Measurements from ENCODE around the gene KIAA1671. TPM values are rescaled to one million over a fixed set of nuclear protein-coding genes. Genes with fewer than 3 reads are reported as not detected.
A peak's percentile ranks its signal among the peaks of the same experiment; 100 is the strongest.

KIAA1671 gene
- total and polyA plus RNA-seq, 2 of the 13 experiments (the other 11 are each of a cell fraction or from before 2014, with no cell fraction given), result 13.5 to 13.6 TPM

- no peak for TF ChIP-seq ZBTB25 (CRISPR knock-in tag; IDR thresholded peaks at IDR 0.05)
- peak in 1 of 2 experiments; percentile 49; a peak in 1 of 4 replicates for TF ChIP-seq POLR2A (IDR thresholded peaks at IDR 0.05; ENCODE audit: insufficient read depth in 1 of 2, low read depth in 2 of 2, low read length in 2 of 2)
- TF ChIP-seq KMT2A (CRISPR knock-in tag; IDR thresholded peaks at IDR 0.05), result no peak; the same call in 1 of the 2 replicates
- peak; percentile 77 for TF ChIP-seq ZNF501 (CRISPR knock-in tag; IDR thresholded peaks at IDR 0.05)
- no peak for TF ChIP-seq ZBTB14 (CRISPR knock-in tag; IDR thresholded peaks at IDR 0.05)
- TF ChIP-seq ZNF878 (CRISPR knock-in tag; IDR thresholded peaks at IDR 0.05), result no peak
- peak; percentile 77 for TF ChIP-seq CEBPG (CRISPR knock-in tag; IDR thresholded peaks at IDR 0.05)
- TF ChIP-seq HIC2 (CRISPR knock-in tag; IDR thresholded peaks at IDR 0.05; ENCODE audit: low read depth), result peak; percentile 98
- TF ChIP-seq PAX8 (CRISPR knock-in tag; IDR thresholded peaks at IDR 0.05; ENCODE audit: borderline replicate concordance), result no peak
- TF ChIP-seq ZNF839 (CRISPR knock-in tag; IDR thresholded peaks at IDR 0.05; ENCODE audit: borderline replicate concordance), result 0 out of 2 replicates have a peak, but pooled peaks have one; percentile 36
- TF ChIP-seq ELF4 (CRISPR knock-in tag; IDR thresholded peaks at IDR 0.05; ENCODE audit: borderline replicate concordance), result no peak
- TF ChIP-seq RAD21 (CRISPR knock-in tag; IDR thresholded peaks at IDR 0.05), result no peak
- no peak for TF ChIP-seq ZNF12 (CRISPR knock-in tag; IDR thresholded peaks at IDR 0.05)
- peak; percentile 18; the same call in 1 of the 2 replicates for TF ChIP-seq ZFX (CRISPR knock-in tag; IDR thresholded peaks at IDR 0.05; ENCODE audit: low read depth)
- TF ChIP-seq RBFOX2 (IDR thresholded peaks at IDR 0.05; ENCODE audit: low read depth, low read length), result no peak
- no peak for TF ChIP-seq TRAFD1 (CRISPR knock-in tag; IDR thresholded peaks at IDR 0.05; ENCODE audit: borderline replicate concordance)
- TF ChIP-seq BCL6 (CRISPR knock-in tag; IDR thresholded peaks at IDR 0.05), result peak; percentile 43; the same call in 1 of the 2 replicates
Measured at GRCh38 chr22:25169278-25170031, 216.9 kb downstream of the KIAA1671 start (continued).
